GM12872 (cell line): ENCODE results near the gene GMPR.

Experiments
- CTCF ChIP-seq: IDR thresholded peaks from 3 replicates; pipeline ENCODE4 v1.5.1; 2011; ENCODE audit warnings: low read depth, mild to moderate bottlenecking, low read length, moderate library complexity; ENCODE audit not compliant: insufficient read depth

The GMPR gene

DNA sequence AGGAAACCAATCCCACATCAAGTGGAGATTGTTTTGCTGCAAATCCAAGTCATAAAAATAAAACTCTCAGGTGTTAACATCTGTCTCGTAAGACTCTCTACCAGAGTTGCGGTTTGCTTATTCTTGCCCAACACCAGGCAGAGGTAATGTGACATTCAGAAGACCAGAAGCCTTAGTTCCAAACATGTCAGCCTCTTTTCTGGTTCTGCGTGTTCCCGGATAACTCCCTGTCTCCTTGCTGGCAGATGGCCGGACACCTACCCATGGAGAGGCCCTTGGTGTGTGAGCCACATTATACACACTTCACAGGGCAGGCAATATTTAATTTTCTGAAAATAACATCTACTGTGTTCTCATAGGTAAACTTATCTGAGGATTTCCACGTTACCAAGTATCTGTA lies 73.4 kb downstream of the GMPR start:
- TF ChIP-seq CTCF = no peak

DNA sequence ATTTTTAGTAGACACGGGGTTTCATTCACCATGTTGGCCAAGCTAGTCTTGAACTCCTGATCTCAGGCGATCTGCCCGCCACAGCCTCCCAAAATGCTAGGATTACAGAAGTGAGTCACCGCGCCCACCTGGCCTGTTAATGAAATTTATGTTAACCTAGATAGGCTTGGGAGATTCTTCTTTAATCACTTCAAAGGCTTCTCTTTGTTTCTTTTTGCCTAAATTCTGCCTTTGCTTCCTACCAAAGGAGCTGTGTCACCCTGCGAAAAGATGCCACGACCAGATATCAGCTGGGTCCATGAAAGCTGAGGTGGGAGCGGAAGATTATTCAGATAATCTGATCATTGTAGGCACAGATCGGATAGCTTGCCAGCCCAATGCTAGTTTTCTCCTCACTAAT lies 75.3 kb downstream of the GMPR start:
- no peak for TF ChIP-seq CTCF

DNA sequence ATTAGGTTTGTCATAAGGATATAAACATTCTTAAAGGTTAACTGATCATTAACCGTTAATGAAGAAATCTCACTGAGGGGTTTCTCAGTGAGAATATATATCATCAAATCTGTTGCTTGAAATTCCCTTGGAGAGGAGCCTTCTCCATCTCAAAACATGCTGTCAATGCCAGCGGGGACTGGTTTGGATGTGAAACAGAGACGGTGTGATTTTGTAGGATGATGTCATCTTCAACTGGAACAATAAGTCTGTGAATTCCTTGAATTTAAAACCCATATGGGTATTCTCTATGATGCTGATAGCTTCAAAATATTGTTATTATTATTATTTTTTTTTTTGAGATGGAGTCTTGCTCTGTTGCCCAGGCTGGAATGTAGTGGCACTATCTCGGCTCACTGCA lies 75.9 kb downstream of the GMPR start:
- TF ChIP-seq CTCF = no peak

DNA sequence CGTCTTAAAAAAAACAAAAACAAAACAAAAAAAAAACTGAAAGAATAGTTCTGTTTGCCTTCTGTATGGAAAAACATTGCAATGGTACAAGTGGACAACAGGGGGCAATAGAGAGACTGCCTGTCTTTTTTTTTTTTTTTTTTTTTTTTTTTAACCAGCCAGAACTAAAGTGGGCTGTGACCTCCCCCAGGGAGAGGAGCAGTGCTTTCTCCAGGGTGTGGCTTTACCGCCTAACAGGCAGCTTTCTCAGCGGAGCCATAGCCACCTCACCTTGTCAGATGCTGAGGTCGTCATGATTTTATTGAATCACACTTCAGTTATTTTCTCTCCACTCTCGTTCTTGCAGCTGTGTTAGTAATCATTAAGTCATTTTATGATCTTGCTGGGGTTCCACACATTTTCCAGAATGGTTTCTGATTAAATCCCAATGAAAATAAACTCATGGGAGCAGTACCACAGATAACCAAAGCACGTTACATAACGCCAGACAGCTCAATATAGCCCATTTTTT lies 78.4 kb downstream of the GMPR start:
- TF ChIP-seq CTCF = peak; percentile 87

- TF ChIP-seq CTCF = no peak
Observed at GRCh38 chr6:16318538-16318937, 80.2 kb downstream of the GMPR start.

- no peak for TF ChIP-seq CTCF
Observed at GRCh38 chr6:16318953-16319720, 80.8 kb downstream of the GMPR start.

- TF ChIP-seq CTCF = no peak
Observed at GRCh38 chr6:16319813-16320532, 81.6 kb downstream of the GMPR start.
